Urinary bladder (tissue), 4 donors: ENCODE data around the gene BTBD17. TPM values are rescaled to one million over a fixed set of nuclear protein-coding genes. Genes with fewer than 3 reads are reported as not detected.

ENCODE experiments used
- DNase-seq: peaks from one replicate; pipeline ENCODE4 v3.0.0-alpha.2; 2015; ENCODE audit errors: extremely low spot score
- H3K27ac ChIP-seq: one replicate; pipeline ENCODE4 v1.5.1; 2013; ENCODE audit warnings: low read depth, mild to moderate bottlenecking, moderate library complexity
- H3K36me3 ChIP-seq: one replicate; pipeline ENCODE4 v1.6.1; 2013; ENCODE audit warnings: mild to moderate bottlenecking, moderate library complexity; ENCODE audit not compliant: insufficient read depth
- H3K4me1 ChIP-seq: one replicate; pipeline ENCODE4 v1.6.1; 2013; ENCODE audit warnings: mild to moderate bottlenecking, moderate library complexity; ENCODE audit not compliant: insufficient read depth
- H3K4me3 ChIP-seq: one replicate; pipeline ENCODE4 v1.5.1; 2013; ENCODE audit warnings: low read depth, low read length
- WGBS: extraction: QIAGEN DNeasy Blood & Tissue Kit; methylation state at CpG from one replicate; pipeline ENCODE4 v1.1.7; 2013; 5-methylcytosine and 5-hydroxymethylcytosine counted together
- polyA plus RNA-seq: library from polyadenylated mRNA; stranded (reverse); fragments of 200-250 nt; gene quantifications from one replicate; pipeline ENCODE4 v1.2.3, GENCODE V29; 2013
- total RNA-seq: library from RNA; depleted of rRNA; stranded (reverse); fragments of >200 nt; gene quantifications from one replicate; pipeline ENCODE4 v1.2.3, GENCODE V29; 2014
- donor health status: healthy with polysubstance abuse.
- donor health status: healthy.

BTBD17 gene
- total and polyA plus RNA-seq, 2 donors, result not detected

- WGBS, result 74% methylated on average over 6 of the region's 6 CpGs
- no peak overlapping the region for H3K4me3 ChIP-seq
- H3K4me1 ChIP-seq, result no peaks in the 10 kb centered on the region
- H3K36me3 ChIP-seq, result no peaks in the 10 kb centered on the region
- no peak overlapping the region for H3K27ac ChIP-seq
- DNase-seq, result no peak
These were observed 31.8 kb upstream of the BTBD17 start for GRCh38 chr17:74393346-74393942.

- no peak overlapping the region for H3K4me3 ChIP-seq
- H3K27ac ChIP-seq, result no peak overlapping the region
- no peaks in the 10 kb centered on the region for H3K36me3 ChIP-seq
- H3K4me1 ChIP-seq, result no peaks in the 10 kb centered on the region
- WGBS, result 70% methylated on average over 5 of the region's 5 CpGs
- DNase-seq, result no peak
These were observed 31.2 kb upstream of the BTBD17 start for GRCh38 chr17:74392848-74393247.

- DNase-seq, result no peak
- Histone ChIP-seq H3K4me3 (no peak overlapping the region), H3K27ac (no peak overlapping the region), H3K4me1 (no peaks in the 10 kb centered on the region), H3K36me3 (no peaks in the 10 kb centered on the region)
- WGBS, result 70% methylated on average over 5 of the region's 5 CpGs
These were observed 30.1 kb upstream of the BTBD17 start for GRCh38 chr17:74391771-74392170.

GRCh38 chr17:74390680-74391653 is 29.3 kb upstream of the BTBD17 start:
- Histone ChIP-seq H3K27ac (no peak overlapping the region), H3K36me3 (no peaks in the 10 kb centered on the region), H3K4me1 (no peaks in the 10 kb centered on the region), H3K4me3 (no peak overlapping the region)
- 81% methylated on average over 11 of the region's 11 CpGs for WGBS
- no peak for DNase-seq

- WGBS, result 87% methylated on average over 2 of the region's 2 CpGs
- Histone ChIP-seq H3K36me3 (no peaks in the 10 kb centered on the region), H3K4me3 (no peak overlapping the region), H3K4me1 (no peaks in the 10 kb centered on the region), H3K27ac (no peak overlapping the region)
- DNase-seq, result no peak
These were observed 28.4 kb upstream of the BTBD17 start for GRCh38 chr17:74389937-74390679.

GRCh38 chr17:74389084-74389753 is 27.6 kb upstream of the BTBD17 start:
- 85% methylated on average over 12 of the region's 12 CpGs for WGBS
- H3K4me1 ChIP-seq, result no peaks in the 10 kb centered on the region
- DNase-seq, result no peak
- H3K36me3 ChIP-seq, result no peaks in the 10 kb centered on the region
- H3K4me3 ChIP-seq, result no peak overlapping the region
- H3K27ac ChIP-seq, result no peak overlapping the region

- DNase-seq, result no peak
These were observed 25.9 kb upstream of the BTBD17 start for GRCh38 chr17:74387365-74388218.

GRCh38 chr17:74386386-74386785 is 24.7 kb upstream of the BTBD17 start:
- H3K4me1 ChIP-seq, result no peaks in the 10 kb centered on the region
- H3K27ac ChIP-seq, result no peak overlapping the region
- 37% methylated on average over 8 of the region's 8 CpGs for WGBS
- H3K36me3 ChIP-seq, result no peaks in the 10 kb centered on the region
- H3K4me3 ChIP-seq, result no peak overlapping the region
- no peak for DNase-seq

More at GRCh38 chr17:74387365-74388218, 25.9 kb upstream of the BTBD17 start:
- H3K36me3 ChIP-seq, result no peaks in the 10 kb centered on the region
- no peak overlapping the region for H3K27ac ChIP-seq
- H3K4me3 ChIP-seq, result no peak overlapping the region
- no peaks in the 10 kb centered on the region for H3K4me1 ChIP-seq
- WGBS, result 82% methylated on average over 17 of the region's 17 CpGs

- no peaks in the 10 kb centered on the region for H3K4me1 ChIP-seq
- DNase-seq, result no peak
- H3K4me3 ChIP-seq, result no peak overlapping the region
- H3K36me3 ChIP-seq, result no peaks in the 10 kb centered on the region
- no peak overlapping the region for H3K27ac ChIP-seq
- 95% methylated on average over 3 of the region's 3 CpGs for WGBS
These were observed 23.5 kb upstream of the BTBD17 start for GRCh38 chr17:74385201-74385600.

- Histone ChIP-seq H3K36me3 (no peaks in the 10 kb centered on the region), H3K4me1 (no peaks in the 10 kb centered on the region), H3K27ac (no peak overlapping the region), H3K4me3 (no peak overlapping the region)
- WGBS, result 82% methylated on average over 5 of the region's 5 CpGs
- DNase-seq, result no peak
These were observed 21.5 kb upstream of the BTBD17 start for GRCh38 chr17:74383141-74383540.

- Histone ChIP-seq H3K4me1 (no peaks in the 10 kb centered on the region), H3K27ac (no peak overlapping the region), H3K36me3 (no peaks in the 10 kb centered on the region), H3K4me3 (no peak overlapping the region)
- DNase-seq, result no peak
- WGBS, result 78% methylated on average over 15 of the region's 15 CpGs
These were observed 19.5 kb upstream of the BTBD17 start for GRCh38 chr17:74380959-74381808.
